Activated T-cell treated with anti-CD3 and anti-CD28 coated beads, Interleukin-2, amount 50 U/mL, for 4 hours (primary cell): ENCODE measurements around the gene ADGRA1. TPM values are rescaled to one million over a fixed set of nuclear protein-coding genes. Genes with fewer than 3 reads are reported as not detected.

Source experiments
- ATAC-seq, 2 donors: fragments of 200-7000 bp; cut with Tn5 transposase; one replicate each; pipeline ENCODE4 v1.10.0; 2021
- DNase-seq: peaks from one replicate; pipeline ENCODE4 v3.0.0-alpha.2; 2020
- H3K27me3 Mint-ChIP-seq: one replicate; pipeline ENCODE4 v1.8.0; 2021; ENCODE audit warnings: low read depth, mixed read lengths
- H3K36me3 Mint-ChIP-seq: one replicate; pipeline ENCODE4 v1.8.0; 2022; ENCODE audit warnings: mixed read lengths; ENCODE audit not compliant: insufficient read depth
- H3K4me1 Mint-ChIP-seq: one replicate; pipeline ENCODE4 v1.8.0; 2021; ENCODE audit warnings: low read depth, mixed read lengths
- H3K4me3 Mint-ChIP-seq: one replicate; pipeline ENCODE4 v1.8.0; 2021; ENCODE audit warnings: mild to moderate bottlenecking, moderate library complexity, mixed read lengths
- H3K9me3 Mint-ChIP-seq: one replicate; pipeline ENCODE4 v1.8.0; 2021; ENCODE audit warnings: mixed read lengths
- total RNA-seq, 3 donors: library from RNA; stranded (reverse); gene quantifications; one replicate each; pipeline ENCODE4 v1.2.1, GENCODE V29; 2021

ADGRA1 gene
- total RNA-seq, 3 donors from 2014 or later: not detected

GRCh38 chr10:133154411-133154810, 66.7 kb downstream of the ADGRA1 start:
- peaks cover 5% of the 10 kb centered on the region for H3K9me3 Mint-ChIP-seq
- DNase-seq: no peak
- peaks cover 23% of the 10 kb centered on the region for H3K27me3 Mint-ChIP-seq
- no peak overlapping the region for H3K4me3 Mint-ChIP-seq
- H3K4me1 Mint-ChIP-seq: no peaks in the 10 kb centered on the region
- H3K36me3 Mint-ChIP-seq: no peaks in the 10 kb centered on the region
- ATAC-seq: no peak

GRCh38 chr10:133154996-133155778, 67.5 kb downstream of the ADGRA1 start:
- no peak for ATAC-seq
- DNase-seq: no peak
- Mint-ChIP-seq H3K4me1 (no peaks in the 10 kb centered on the region), H3K36me3 (no peaks in the 10 kb centered on the region), H3K27me3 (peaks cover 16% of the 10 kb centered on the region), H3K9me3 (no peaks in the 10 kb centered on the region), H3K4me3 (no peak overlapping the region)

GRCh38 chr10:133156674-133157579, 69.2 kb downstream of the ADGRA1 start:
- Mint-ChIP-seq H3K36me3 (no peaks in the 10 kb centered on the region), H3K4me3 (no peak overlapping the region), H3K4me1 (no peaks in the 10 kb centered on the region), H3K27me3 (peaks cover 13% of the 10 kb centered on the region), H3K9me3 (no peaks in the 10 kb centered on the region)
- no peak for ATAC-seq
- no peak for DNase-seq

GRCh38 chr10:133157662-133158436, 70.1 kb downstream of the ADGRA1 start:
- no peak for DNase-seq
- no peak for ATAC-seq
- H3K27me3 Mint-ChIP-seq: peaks cover 15% of the 10 kb centered on the region
- no peaks in the 10 kb centered on the region for H3K9me3 Mint-ChIP-seq
- no peaks in the 10 kb centered on the region for H3K36me3 Mint-ChIP-seq
- no peaks in the 10 kb centered on the region for H3K4me1 Mint-ChIP-seq
- H3K4me3 Mint-ChIP-seq: no peak overlapping the region

- Mint-ChIP-seq H3K4me1 (no peaks in the 10 kb centered on the region), H3K4me3 (no peak overlapping the region), H3K36me3 (no peaks in the 10 kb centered on the region), H3K9me3 (no peaks in the 10 kb centered on the region), H3K27me3 (peaks cover 20% of the 10 kb centered on the region)
- ATAC-seq: no peak
- DNase-seq: no peak
These were observed 70.7 kb downstream of the ADGRA1 start for GRCh38 chr10:133158437-133158755.

- ATAC-seq: no peak
- Mint-ChIP-seq H3K27me3 (peaks cover 22% of the 10 kb centered on the region), H3K9me3 (no peaks in the 10 kb centered on the region), H3K36me3 (no peaks in the 10 kb centered on the region), H3K4me1 (no peaks in the 10 kb centered on the region), H3K4me3 (no peak overlapping the region)
- no peak for DNase-seq
These were observed 71.3 kb downstream of the ADGRA1 start for GRCh38 chr10:133158756-133159610.

GRCh38 chr10:133159611-133159949, 71.9 kb downstream of the ADGRA1 start:
- ATAC-seq (no peak), DNase-seq (no peak)
- no peaks in the 10 kb centered on the region for H3K4me1 Mint-ChIP-seq
- no peak overlapping the region for H3K4me3 Mint-ChIP-seq
- H3K27me3 Mint-ChIP-seq: peaks cover 22% of the 10 kb centered on the region
- H3K36me3 Mint-ChIP-seq: no peaks in the 10 kb centered on the region
- H3K9me3 Mint-ChIP-seq: no peaks in the 10 kb centered on the region

- H3K36me3 Mint-ChIP-seq: no peaks in the 10 kb centered on the region
- no peak for DNase-seq
- H3K27me3 Mint-ChIP-seq: peaks cover 22% of the 10 kb centered on the region
- H3K4me1 Mint-ChIP-seq: no peaks in the 10 kb centered on the region
- H3K9me3 Mint-ChIP-seq: no peaks in the 10 kb centered on the region
- ATAC-seq: peak; percentile 46 to 73
- peak within 1 kb of the TSS; percentile 43 for H3K4me3 Mint-ChIP-seq
These were observed 72.5 kb downstream of the ADGRA1 start, which contains the start of gene KNDC1 for GRCh38 chr10:133159950-133160825. Gene KNDC1, plus strand, starts transcription at chr10:133160219. Its CDS starts 249 bp downstream, at chr10:133160468.

- Mint-ChIP-seq H3K4me3 (peak overlapping the region; percentile 43), H3K36me3 (no peaks in the 10 kb centered on the region)
- no peak for DNase-seq
These were observed 73.2 kb downstream of the ADGRA1 start for GRCh38 chr10:133160826-133161471.

GRCh38 chr10:133161486-133162109, 73.9 kb downstream of the ADGRA1 start:
- no peak overlapping the region for H3K4me3 Mint-ChIP-seq
- DNase-seq: no peak
- peaks cover 26% of the 10 kb centered on the region for H3K27me3 Mint-ChIP-seq
- no peaks in the 10 kb centered on the region for H3K4me1 Mint-ChIP-seq
- no peaks in the 10 kb centered on the region for H3K9me3 Mint-ChIP-seq
- H3K36me3 Mint-ChIP-seq: no peaks in the 10 kb centered on the region
- ATAC-seq: no peak

More at GRCh38 chr10:133160826-133161471, 73.2 kb downstream of the ADGRA1 start:
- no peaks in the 10 kb centered on the region for H3K9me3 Mint-ChIP-seq
- peaks cover 22% of the 10 kb centered on the region for H3K27me3 Mint-ChIP-seq
- ATAC-seq: no peak
- H3K4me1 Mint-ChIP-seq: no peaks in the 10 kb centered on the region

GRCh38 chr10:133162178-133162909, 74.6 kb downstream of the ADGRA1 start:
- no peak overlapping the region for H3K4me3 Mint-ChIP-seq
- no peak for DNase-seq
- H3K36me3 Mint-ChIP-seq: no peaks in the 10 kb centered on the region
- no peaks in the 10 kb centered on the region for H3K4me1 Mint-ChIP-seq
- no peaks in the 10 kb centered on the region for H3K9me3 Mint-ChIP-seq
- no peak for ATAC-seq
- peaks cover 24% of the 10 kb centered on the region for H3K27me3 Mint-ChIP-seq
